HL-60 (cell line): Measurements from ENCODE around the gene RLF.
A peak's percentile ranks its signal among the peaks of the same experiment; 100 is the strongest.

Experiments
- DNase-seq, 2 experiments: peaks; one replicate each; pipeline ENCODE4 v3.0.0-alpha.2; 2010 to 2020; ENCODE audit warnings: low read depth in 1 of 2, low spot score in 1 of 2
- H3K27ac ChIP-seq: fragments of 250-450 bp; sonication (Bioruptor Pico); replicated peaks from 2 replicates; pipeline ENCODE4 v1.5.1; 2020; ENCODE audit warnings: mild to moderate bottlenecking, moderate library complexity
- H3K27me3 ChIP-seq: fragments of 250-450 bp; sonication (Bioruptor Pico); 2 replicates; pipeline ENCODE4 v1.5.1; 2021; ENCODE audit warnings: mild to moderate bottlenecking, moderate library complexity; ENCODE audit not compliant: insufficient read depth, poor library complexity, severe bottlenecking
- H3K4me3 ChIP-seq: replicated peaks from 2 replicates; pipeline ENCODE4 v1.5.1; 2011; ENCODE audit warnings: mild to moderate bottlenecking, control low read depth, low read length; ENCODE audit not compliant: insufficient read depth
- GABPA ChIP-seq: IDR thresholded peaks from 2 replicates; pipeline ENCODE4 v1.6.1; 2012; ENCODE audit warnings: low read depth
- POLR2AphosphoS5 ChIP-seq: IDR thresholded peaks from 2 replicates; pipeline ENCODE4 v1.6.1; 2012; ENCODE audit warnings: low read depth
- REST ChIP-seq: IDR thresholded peaks from 2 replicates; pipeline ENCODE4 v1.6.1; 2012; ENCODE audit warnings: low read depth; ENCODE audit not compliant: insufficient replicate concordance
- SPI1 ChIP-seq: IDR thresholded peaks from 2 replicates; pipeline ENCODE4 v1.6.1; 2012; ENCODE audit warnings: low read depth, mild to moderate bottlenecking, borderline replicate concordance
- TF ChIP-seq, protein P1 (sequence below): IDR thresholded peaks from one replicate; pipeline ENCODE4 v1.5.1; 2011; ENCODE audit warnings: low read length, control low read depth, inconsistent platforms; ENCODE audit not compliant: insufficient read depth

The RLF gene

GRCh38 chr1:40143891-40144575 lies 17.2 kb upstream of the RLF start:
- DNase-seq = peak in 1 of 2 experiments; percentile 70
- Histone ChIP-seq H3K27me3 (no peaks in the 10 kb centered on the region), H3K27ac (no peak overlapping the region), H3K4me3 (no peak overlapping the region)
- TF ChIP-seq, protein P1, sequence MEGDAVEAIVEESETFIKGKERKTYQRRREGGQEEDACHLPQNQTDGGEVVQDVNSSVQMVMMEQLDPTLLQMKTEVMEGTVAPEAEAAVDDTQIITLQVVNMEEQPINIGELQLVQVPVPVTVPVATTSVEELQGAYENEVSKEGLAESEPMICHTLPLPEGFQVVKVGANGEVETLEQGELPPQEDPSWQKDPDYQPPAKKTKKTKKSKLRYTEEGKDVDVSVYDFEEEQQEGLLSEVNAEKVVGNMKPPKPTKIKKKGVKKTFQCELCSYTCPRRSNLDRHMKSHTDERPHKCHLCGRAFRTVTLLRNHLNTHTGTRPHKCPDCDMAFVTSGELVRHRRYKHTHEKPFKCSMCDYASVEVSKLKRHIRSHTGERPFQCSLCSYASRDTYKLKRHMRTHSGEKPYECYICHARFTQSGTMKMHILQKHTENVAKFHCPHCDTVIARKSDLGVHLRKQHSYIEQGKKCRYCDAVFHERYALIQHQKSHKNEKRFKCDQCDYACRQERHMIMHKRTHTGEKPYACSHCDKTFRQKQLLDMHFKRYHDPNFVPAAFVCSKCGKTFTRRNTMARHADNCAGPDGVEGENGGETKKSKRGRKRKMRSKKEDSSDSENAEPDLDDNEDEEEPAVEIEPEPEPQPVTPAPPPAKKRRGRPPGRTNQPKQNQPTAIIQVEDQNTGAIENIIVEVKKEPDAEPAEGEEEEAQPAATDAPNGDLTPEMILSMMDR = peak; percentile 71
- TF ChIP-seq SPI1 = no peak

- H3K4me3 ChIP-seq = no peak overlapping the region
- H3K27me3 ChIP-seq = no peaks in the 10 kb centered on the region
- TF ChIP-seq SPI1 = no peak
- DNase-seq = no peak
- no peak overlapping the region for H3K27ac ChIP-seq
Measured at GRCh38 chr1:40151457-40152079, 9.6 kb upstream of the RLF start.

GRCh38 chr1:40153073-40153770 lies 8.0 kb upstream of the RLF start:
- peak overlapping the region; percentile 66 for H3K27ac ChIP-seq
- peak; percentile 50 to 75 for DNase-seq
- H3K4me3 ChIP-seq = 0 out of 2 replicates have a peak overlapping the region, but pooled peaks have one; percentile 3
- no peaks in the 10 kb centered on the region for H3K27me3 ChIP-seq
- TF ChIP-seq POLR2AphosphoS5 = no peak
- TF ChIP-seq GABPA = no peak
- TF ChIP-seq, protein P1 = peak; percentile 43

- Histone ChIP-seq H3K27ac (peak overlapping the region; percentile 18), H3K27me3 (no peaks in the 10 kb centered on the region), H3K4me3 (no peak overlapping the region)
- no peak for TF ChIP-seq REST
- TF ChIP-seq SPI1 = peak; percentile 3; the same call in 1 of the 2 replicates
- TF ChIP-seq, protein P1 = no peak
- no peak for TF ChIP-seq POLR2AphosphoS5
- TF ChIP-seq GABPA = no peak
- peak in 1 of 2 experiments; percentile 63 for DNase-seq
Measured at GRCh38 chr1:40155135-40155534, 6.1 kb upstream of the RLF start.

GRCh38 chr1:40155910-40156309 lies 5.3 kb upstream of the RLF start:
- Histone ChIP-seq H3K27ac (peak overlapping the region; percentile 18), H3K4me3 (no peak overlapping the region), H3K27me3 (no peaks in the 10 kb centered on the region)
- no peak for DNase-seq
- TF ChIP-seq GABPA (no peak), POLR2AphosphoS5 (no peak), REST (no peak), SPI1 (no peak)
- TF ChIP-seq, protein P1 = no peak
